Stimulated activated CD8-positive, alpha-beta memory T cell treated with anti-CD3 and anti-CD28 coated beads, Interleukin-7, amount 100 ng/mL, for 24 hours (primary cell): Measurements from ENCODE around the gene CTSE.

Source experiments
- DNase-seq: peaks from one replicate; pipeline ENCODE4 v3.0.0-alpha.2; 2020; ENCODE audit warnings: low read depth

Gene CTSE

DNA sequence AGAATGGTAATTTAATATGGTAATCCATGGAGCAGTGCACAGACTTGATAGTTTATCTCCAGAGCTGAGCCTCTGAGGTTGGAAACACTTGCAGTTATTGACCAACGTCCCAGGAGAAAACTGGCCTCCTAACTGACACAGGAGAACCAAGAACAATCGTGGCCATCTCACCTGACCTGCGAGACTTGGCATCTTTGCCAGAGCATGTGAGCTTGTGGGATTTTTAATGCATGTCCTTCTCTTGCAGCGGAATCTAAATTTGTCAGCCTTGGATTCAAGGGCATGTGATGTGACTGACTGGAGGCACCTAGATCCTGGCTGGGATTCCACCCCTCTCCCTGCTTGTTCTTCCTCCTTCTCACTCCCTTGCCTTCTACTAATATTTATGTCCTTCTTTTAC lies 52.6 kb downstream of the CTSE start:
- DNase-seq = no peak

DNA sequence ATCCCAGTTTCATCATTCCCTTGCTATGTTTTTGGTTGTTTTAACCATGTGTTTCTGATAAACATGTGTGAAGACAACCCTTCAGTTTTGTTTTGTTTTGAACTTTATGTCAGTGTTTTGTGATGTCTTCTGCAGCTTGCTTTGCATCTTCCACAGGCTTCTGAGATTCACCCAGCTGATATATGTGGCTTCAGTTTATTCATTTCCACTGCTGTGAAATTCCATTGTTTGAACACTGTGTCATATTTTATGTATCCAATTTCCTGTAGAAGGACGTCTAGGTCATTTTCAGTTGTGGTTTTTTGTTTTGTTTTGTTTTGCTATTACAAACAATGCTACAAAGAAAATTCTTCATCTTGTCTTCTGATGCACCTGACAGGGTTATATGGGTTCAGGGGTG lies 53.2 kb downstream of the CTSE start:
- no peak for DNase-seq

DNA sequence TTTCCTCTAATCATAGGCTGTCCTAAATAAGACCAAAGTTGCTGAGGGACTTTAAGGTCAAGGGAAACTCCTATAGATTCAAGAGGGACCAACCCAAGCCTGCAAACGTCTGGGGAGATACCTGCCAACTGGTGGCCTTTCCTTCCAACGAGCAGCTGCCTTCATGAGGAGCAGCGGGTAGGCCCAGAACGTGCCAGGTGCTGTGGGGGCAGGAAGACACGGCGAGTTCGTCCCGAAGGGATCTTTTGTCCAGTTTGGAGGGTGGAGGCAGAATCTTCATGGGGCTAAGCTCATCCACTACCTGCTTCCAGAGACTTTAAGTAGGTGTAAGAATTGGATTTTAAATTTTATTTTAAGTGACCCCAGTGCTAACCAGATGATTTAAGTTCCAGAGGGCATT lies 54.5 kb downstream of the CTSE start:
- no peak for DNase-seq

DNA sequence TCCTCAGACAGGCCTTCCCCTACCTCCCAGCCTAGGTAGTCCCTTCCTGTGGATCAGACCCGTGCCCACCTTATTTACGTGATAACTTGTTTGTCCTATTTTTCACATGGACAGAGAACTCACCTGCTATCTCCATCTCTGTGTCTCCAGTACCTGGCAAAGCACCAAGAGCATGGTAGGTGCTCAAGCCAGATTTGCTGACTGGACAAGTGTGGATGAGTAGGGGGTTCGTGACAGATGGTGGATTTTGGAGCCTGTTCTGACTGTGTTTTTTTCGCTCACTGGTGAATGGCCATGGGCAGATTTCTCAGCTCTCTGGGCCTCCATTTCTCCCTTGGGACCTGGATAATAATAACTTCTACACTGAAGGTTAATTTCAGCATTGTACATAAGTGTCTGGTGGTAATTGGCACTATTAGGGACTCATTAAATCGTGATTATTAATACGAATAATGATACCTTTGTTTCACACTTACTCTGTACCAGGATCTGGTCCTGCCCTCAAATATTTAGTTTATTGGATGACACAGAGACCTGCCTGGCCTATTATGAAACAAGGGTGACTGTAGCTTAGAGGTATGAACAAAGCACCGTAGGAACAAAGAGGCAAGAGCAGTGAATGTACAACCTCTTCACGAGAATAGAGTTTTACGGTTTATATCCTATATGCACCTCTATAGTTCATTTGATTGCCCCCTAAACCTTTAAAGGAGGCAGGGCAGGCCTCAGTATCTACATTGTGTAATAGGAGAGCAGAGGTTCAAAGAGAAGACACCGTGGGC lies 56.0 kb downstream of the CTSE start:
- no peak for DNase-seq

DNA sequence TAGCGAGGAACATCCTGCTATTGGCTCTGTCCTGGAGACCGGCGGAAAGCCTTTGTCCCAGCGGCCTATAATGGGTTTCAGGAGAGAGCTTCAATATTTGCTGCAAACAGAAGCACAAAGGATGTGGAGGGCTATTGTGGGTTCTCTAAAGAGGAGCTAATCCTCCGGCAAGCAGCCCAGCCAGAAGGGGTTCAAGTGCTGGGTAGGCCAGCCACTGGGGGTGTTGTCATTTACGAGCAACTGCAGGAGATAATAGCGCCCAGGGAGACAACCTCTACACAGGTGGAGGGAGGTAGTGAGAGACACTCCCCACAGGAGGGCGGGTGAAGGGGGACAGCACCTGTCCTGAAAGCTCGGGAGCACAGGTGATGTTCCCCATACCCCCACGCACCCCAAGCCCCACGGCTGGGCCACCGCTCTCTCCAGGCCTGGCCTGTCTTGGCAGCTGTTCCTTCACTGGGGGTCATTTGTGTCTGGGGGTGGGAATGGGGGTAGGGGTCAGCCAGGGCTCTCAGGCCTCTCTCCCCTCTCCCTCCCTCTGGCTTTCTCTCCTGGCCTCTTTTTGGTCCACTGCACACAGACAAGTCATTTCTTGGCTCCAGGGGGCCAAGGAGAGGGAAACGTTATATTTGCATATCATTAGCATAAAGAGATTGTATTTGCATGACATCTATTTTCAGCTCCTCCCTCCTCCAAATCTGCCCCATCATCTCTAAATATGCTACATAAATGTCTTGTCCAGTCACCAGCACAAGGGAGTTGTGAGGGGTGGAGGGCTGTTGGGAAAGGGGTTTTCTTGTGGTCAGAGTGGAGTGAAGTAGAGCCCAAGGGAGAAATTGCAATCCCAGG lies 58.4 kb downstream of the CTSE start:
- no peak for DNase-seq

DNA sequence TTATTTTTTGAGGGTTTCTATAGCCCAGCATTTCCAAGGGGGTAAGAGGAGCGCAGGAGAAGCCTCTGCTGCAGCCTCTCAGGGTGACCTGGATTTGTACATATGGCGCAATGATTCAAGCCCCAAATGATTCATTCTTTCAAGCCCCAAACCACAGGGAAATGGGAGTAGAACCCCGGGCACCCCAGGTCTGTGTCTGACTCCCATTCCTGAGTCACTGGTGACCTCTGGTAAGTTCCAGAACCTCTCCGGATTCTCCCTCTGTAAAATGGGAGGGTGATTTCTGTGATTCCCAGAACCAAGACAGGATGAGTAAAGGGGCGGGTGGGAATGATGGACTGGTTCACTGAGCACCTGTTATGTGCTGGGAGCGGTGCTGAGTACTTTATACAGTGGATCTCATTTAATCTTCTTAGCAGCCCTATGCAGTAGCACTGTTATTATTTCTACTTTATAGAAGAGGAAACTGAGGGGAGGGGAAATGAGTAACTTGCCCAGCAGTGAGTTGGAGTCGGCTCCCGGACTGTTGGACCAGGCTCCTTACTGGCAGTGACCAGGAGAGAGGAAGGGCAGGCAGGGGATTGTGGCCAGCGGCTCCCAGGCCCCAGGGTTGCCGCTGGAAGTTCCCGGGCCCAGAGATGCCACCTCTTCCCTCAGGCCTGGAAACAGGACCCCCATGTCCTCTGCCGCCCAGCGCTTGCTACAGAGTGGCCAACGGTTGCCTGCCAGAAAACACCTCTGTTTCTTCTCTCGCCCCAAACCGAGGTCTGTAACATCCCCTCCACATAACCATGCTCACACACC lies 60.1 kb downstream of the CTSE start:
- no peak for DNase-seq

DNA sequence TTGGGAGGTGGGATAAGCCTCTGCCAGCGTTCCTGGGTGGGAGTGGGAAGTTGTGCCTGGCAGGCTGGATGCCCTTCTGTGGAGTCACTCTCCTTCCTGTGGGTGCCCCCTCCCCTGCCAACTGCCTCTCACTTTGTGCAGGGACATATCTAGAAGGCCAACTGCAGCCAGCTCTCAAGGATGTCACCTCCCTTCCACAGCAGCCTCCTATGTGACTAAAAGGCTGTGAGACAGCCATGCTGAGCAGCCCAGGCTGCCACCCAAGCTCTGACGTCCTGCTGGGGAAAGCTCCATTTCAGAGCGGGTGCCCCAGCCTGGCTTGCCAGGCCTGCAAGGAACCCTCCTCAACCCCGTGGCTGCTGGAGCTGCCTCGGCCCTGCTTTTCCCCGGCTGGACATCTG lies 60.9 kb downstream of the CTSE start:
- DNase-seq = no peak

DNA sequence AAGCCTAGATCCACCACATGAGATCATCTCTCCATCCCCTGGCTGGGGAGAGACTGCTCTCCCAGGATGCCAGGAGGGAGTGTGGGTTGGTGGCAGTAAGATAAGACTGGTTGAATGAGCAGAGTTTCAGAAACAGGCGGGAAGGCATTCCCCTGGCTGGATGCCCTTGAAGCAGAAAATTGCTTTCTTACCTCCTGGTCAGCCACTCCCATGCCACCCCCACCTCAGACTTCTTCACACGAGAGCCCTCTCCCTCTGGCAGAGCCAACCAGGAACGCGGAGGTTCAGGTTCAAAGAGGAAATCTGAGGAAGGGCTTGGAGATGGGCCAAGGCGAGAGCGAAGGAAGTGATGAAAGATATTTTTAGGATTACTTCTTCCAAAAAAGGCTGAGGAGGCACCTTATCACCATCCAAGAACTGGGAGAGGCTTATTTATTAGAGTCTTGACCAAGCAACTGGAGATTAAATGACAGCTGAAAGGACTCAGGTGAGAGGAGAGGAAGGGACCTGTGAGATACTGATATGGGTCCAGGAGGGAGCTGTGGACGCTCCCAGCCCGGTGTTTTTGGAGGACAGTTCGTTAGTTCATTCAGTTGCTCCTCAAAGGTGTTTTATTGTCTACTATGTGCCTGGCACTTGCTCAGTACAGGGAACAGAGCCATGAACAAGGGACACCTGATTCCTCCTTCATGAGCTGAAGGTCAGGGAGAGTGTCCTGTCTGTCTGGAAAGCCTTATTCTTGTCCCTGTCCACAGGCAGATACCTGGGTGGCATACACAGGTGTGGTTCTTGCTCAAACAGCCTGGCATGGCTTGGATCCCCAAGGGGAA lies 61.5 kb downstream of the CTSE start:
- no peak for DNase-seq

DNA sequence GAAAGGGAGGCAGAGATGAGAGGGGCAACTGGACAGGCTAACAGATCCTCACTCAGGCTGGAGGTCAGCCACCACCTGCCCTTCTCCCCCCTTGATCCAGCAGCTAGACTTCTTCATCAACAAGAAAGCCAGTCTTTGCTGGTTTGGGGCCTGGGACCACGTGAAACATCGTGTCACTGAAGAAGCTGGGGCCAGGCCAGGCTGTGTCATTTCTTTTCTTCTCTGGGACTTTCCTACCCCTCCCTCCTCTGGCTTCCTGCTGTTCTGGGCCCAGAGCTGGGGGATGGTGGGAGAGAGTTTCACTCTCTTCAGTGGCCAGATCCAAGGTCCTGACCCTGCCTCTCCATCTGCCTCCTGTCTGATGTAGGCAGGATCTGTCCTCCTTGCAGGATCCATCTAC lies 62.3 kb downstream of the CTSE start:
- no peak for DNase-seq

DNA sequence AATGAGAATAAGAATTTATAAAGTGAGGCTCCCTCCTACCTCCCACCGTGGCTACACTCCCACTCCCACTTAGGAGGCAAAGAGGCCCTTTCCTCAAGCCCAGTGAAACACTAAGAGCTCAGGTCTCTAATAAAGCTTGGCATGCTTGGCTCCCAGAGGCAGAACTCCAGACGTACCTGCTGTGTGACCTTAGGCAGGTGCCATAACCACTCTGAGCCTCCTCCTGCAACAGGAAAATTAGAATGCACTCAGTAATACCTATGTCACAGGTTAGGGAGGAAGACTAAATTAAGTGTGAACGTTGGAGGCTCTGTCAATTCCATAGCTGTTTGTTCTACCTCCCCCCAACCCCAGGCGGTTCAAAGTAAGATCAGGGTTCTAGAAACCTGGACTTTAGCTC lies 63.9 kb downstream of the CTSE start:
- DNase-seq = no peak
